HepG2 (cell line): ENCODE measurements around the gene UBC. TPM values are rescaled to one million over a fixed set of nuclear protein-coding genes. Genes with fewer than 3 reads are reported as not detected.
A peak's percentile ranks its signal among the peaks of the same experiment; 100 is the strongest.

Experiments
- ARNT2 ChIP-seq: sonication (generic); formaldehyde crosslinking; IDR thresholded peaks from 2 replicates; pipeline ENCODE4 v1.8.0; 2022; ENCODE audit warnings: mild to moderate bottlenecking, low read depth, missing genetic modification reagents, moderate library complexity
- CHD4 ChIP-seq: fragments of 200-600 bp; sonication (generic); IDR thresholded peaks from 2 replicates; pipeline ENCODE4 v1.7.0; 2017; ENCODE audit warnings: mild to moderate bottlenecking, low read length, borderline replicate concordance
- DNMT3B ChIP-seq: conservative IDR thresholded peaks from 2 replicates; pipeline ENCODE4 v1.6.1; 2016; ENCODE audit warnings: missing biosample characterization, control low read depth
- EZH2 ChIP-seq: conservative IDR thresholded peaks from 2 replicates; pipeline ENCODE4 v1.6.1; 2012; ENCODE audit warnings: mild to moderate bottlenecking, low read depth, low read length, moderate library complexity
- HNRNPL ChIP-seq: fragments of 200-400 bp; formaldehyde crosslinking; IDR thresholded peaks from 2 replicates; pipeline ENCODE4 v1.6.1; 2017; ENCODE audit warnings: mild to moderate bottlenecking, low read depth, low read length
- HOXA5 ChIP-seq: sonication (generic); formaldehyde crosslinking; IDR thresholded peaks from 2 replicates; pipeline ENCODE4 v1.4.0; 2020; ENCODE audit warnings: missing genetic modification reagents
- NFRKB ChIP-seq: fragments of 450-650 bp; IDR thresholded peaks from 2 replicates; pipeline ENCODE4 v1.6.1; 2017
- SNAPC2 ChIP-seq: sonication (generic); formaldehyde crosslinking; IDR thresholded peaks from 2 replicates; pipeline ENCODE4 v1.8.1; 2022; ENCODE audit warnings: mild to moderate bottlenecking, missing genetic modification reagents
- SOX5 ChIP-seq: IDR thresholded peaks from 2 replicates; pipeline ENCODE4 v1.6.1; 2016; ENCODE audit warnings: borderline replicate concordance
- SRSF4 ChIP-seq: fragments of 200-400 bp; formaldehyde crosslinking; IDR thresholded peaks from one replicate; pipeline ENCODE4 v1.6.1; 2018; ENCODE audit warnings: mild to moderate bottlenecking, low read depth, low read length, moderate library complexity; ENCODE audit not compliant: poor library complexity, severe bottlenecking
- TAF1 ChIP-seq: sonication (generic); formaldehyde crosslinking; IDR thresholded peaks from 2 replicates; pipeline ENCODE4 v1.4.0; 2020; ENCODE audit warnings: missing genetic modification reagents
- ZFP90 ChIP-seq: sonication (generic); formaldehyde crosslinking; IDR thresholded peaks from 2 replicates; pipeline ENCODE4 v1.8.0; 2022; ENCODE audit warnings: missing genetic modification reagents, mild to moderate bottlenecking, inconsistent platforms, borderline replicate concordance
- ZNF3 ChIP-seq: IDR thresholded peaks from 2 replicates; pipeline ENCODE4 v1.7.0; 2017; ENCODE audit warnings: inconsistent platforms
- ZNF383 ChIP-seq: sonication (generic); formaldehyde crosslinking; IDR thresholded peaks from 2 replicates; pipeline ENCODE4 v1.4.0; 2020; ENCODE audit warnings: missing genetic modification reagents, mild to moderate bottlenecking, borderline replicate concordance
- ZNF572 ChIP-seq: sonication (generic); formaldehyde crosslinking; IDR thresholded peaks from 2 replicates; pipeline ENCODE4 v1.5.1; 2020; ENCODE audit warnings: mild to moderate bottlenecking, missing genetic modification reagents
- ZNF577 ChIP-seq: sonication (generic); formaldehyde crosslinking; IDR thresholded peaks from 2 replicates; pipeline ENCODE4 v1.4.0; 2020; ENCODE audit warnings: mild to moderate bottlenecking, low read depth, missing genetic modification reagents, borderline replicate concordance
- polyA plus RNA-seq, 8 experiments: library from polyadenylated mRNA; depleted of rRNA in 3 of 8; stranded (reverse) in 7 of 8; unstranded in 1 of 8; fragments of >200 nt; fragmentation: Illumina TruSeq in 4 of 8; extraction: Trizol in 4 of 8; gene quantifications; 2 replicates each; pipeline versions ENCODE4 v1.2.1 to v1.2.3, GENCODE V29; 2011 to 2016; ENCODE audit warnings: low read depth in 4 of 8, missing spikeins in 1 of 8, mixed read lengths in 1 of 8; ENCODE audit not compliant: insufficient read depth in 1 of 8
- total RNA-seq, 5 experiments: library from RNA; depleted of rRNA; stranded (reverse); fragments of >200 nt; fragmentation: Illumina TruSeq; extraction: Trizol; gene quantifications; 2 replicates each; pipeline ENCODE4 v1.2.3, GENCODE V29; 2016; ENCODE audit warnings: low read depth in 1 of 5
- TF ChIP-seq, protein P1 (sequence below): sonication (generic); formaldehyde crosslinking; IDR thresholded peaks from 2 replicates; pipeline ENCODE4 v1.8.1; 2023; ENCODE audit warnings: mild to moderate bottlenecking, missing genetic modification reagents, borderline replicate concordance
- TF ChIP-seq, protein P2 (sequence below): IDR thresholded peaks from 2 replicates; pipeline ENCODE4 v1.4.0; 2020; ENCODE audit warnings: mild to moderate bottlenecking, missing genetic modification reagents
- TF ChIP-seq, protein P3 (sequence below): IDR thresholded peaks from 2 replicates; pipeline ENCODE4 v1.6.1; 2016; ENCODE audit warnings: low read depth
- TF ChIP-seq, protein P4 (sequence below): sonication (generic); formaldehyde crosslinking; IDR thresholded peaks from 2 replicates; pipeline ENCODE4 v1.4.0; 2020; ENCODE audit warnings: missing genetic modification reagents
- TF ChIP-seq, protein P5 (sequence below): sonication (generic); formaldehyde crosslinking; IDR thresholded peaks from 2 replicates; pipeline ENCODE4 v1.9.0; 2022; ENCODE audit warnings: missing genetic modification reagents, mild to moderate bottlenecking, borderline replicate concordance

The UBC gene
- total and polyA plus RNA-seq, 2 of the 13 experiments (the other 11 are each of a cell fraction or from before 2014, with no cell fraction given), result 805 to 1,432 TPM

DNA sequence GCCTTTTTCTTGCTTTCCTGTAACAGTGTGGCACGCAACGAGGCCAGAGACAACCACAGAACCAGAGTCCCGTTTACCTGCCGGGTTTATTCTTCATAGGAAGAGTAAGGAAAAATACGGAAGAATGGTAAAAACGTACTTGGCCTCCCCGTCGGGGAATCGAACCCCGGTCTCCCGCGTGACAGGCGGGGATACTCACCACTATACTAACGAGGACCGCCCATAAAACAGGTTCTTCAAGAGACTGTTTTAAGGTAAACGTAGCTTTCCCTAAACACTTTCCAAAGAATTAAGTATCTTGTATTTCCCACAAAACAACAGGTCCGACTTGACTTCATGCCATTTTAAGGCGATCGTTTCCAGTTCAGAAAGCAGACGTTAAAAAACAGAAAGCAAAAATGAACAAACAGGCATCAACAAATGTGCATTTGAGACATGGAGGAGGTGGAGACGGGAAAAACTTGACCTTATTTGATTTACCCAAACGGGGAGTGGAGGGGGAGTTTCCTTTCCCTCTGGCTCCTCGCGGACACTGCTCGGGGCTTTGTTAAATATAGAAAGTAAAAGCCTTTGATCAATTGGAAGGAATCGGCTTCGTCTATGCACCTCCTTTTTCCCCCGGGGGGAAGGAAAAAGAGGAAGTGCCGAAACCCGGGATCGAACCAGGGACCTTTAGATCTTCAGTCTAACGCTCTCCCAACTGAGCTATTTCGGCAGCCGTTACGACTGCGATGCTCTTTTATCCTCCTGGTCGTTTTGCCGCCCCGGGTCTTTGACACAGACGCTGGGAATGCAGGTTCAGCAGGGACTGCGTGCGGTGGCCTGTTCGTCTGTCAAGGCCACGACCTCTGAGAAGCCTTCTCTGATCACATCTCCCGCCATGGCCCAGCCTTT is 13.0 kb upstream of the UBC start (continued):
- TF ChIP-seq ZNF572 (CRISPR knock-in tag) (no peak), ZFP90 (no peak), EZH2 (no peak), DNMT3B (CRISPR knock-in tag) (peak; percentile 81; the same call in 1 of the 2 replicates), NFRKB (no peak), HNRNPL (no peak), SRSF4 (no peak), TAF1 (CRISPR knock-in tag) (no peak; the same call in 1 of the 2 replicates), SOX5 (CRISPR knock-in tag) (no peak; the same call in 1 of the 2 replicates), ZNF577 (peak; percentile 43; the same call in 1 of the 2 replicates), HOXA5 (CRISPR knock-in tag) (no peak; the same call in 1 of the 2 replicates), SNAPC2 (CRISPR knock-in tag) (no peak), ARNT2 (peak; percentile 61), ZNF3 (no peak), CHD4 (peak; percentile 12; the same call in 1 of the 2 replicates), ZNF383 (peak; percentile 91; the same call in 1 of the 2 replicates)
- TF ChIP-seq, protein P1, sequence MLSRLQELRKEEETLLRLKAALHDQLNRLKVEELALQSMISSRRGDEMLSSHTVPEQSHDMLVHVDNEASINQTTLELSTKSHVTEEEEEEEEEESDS (CRISPR knock-in tag), result no peak
- TF ChIP-seq, protein P2, sequence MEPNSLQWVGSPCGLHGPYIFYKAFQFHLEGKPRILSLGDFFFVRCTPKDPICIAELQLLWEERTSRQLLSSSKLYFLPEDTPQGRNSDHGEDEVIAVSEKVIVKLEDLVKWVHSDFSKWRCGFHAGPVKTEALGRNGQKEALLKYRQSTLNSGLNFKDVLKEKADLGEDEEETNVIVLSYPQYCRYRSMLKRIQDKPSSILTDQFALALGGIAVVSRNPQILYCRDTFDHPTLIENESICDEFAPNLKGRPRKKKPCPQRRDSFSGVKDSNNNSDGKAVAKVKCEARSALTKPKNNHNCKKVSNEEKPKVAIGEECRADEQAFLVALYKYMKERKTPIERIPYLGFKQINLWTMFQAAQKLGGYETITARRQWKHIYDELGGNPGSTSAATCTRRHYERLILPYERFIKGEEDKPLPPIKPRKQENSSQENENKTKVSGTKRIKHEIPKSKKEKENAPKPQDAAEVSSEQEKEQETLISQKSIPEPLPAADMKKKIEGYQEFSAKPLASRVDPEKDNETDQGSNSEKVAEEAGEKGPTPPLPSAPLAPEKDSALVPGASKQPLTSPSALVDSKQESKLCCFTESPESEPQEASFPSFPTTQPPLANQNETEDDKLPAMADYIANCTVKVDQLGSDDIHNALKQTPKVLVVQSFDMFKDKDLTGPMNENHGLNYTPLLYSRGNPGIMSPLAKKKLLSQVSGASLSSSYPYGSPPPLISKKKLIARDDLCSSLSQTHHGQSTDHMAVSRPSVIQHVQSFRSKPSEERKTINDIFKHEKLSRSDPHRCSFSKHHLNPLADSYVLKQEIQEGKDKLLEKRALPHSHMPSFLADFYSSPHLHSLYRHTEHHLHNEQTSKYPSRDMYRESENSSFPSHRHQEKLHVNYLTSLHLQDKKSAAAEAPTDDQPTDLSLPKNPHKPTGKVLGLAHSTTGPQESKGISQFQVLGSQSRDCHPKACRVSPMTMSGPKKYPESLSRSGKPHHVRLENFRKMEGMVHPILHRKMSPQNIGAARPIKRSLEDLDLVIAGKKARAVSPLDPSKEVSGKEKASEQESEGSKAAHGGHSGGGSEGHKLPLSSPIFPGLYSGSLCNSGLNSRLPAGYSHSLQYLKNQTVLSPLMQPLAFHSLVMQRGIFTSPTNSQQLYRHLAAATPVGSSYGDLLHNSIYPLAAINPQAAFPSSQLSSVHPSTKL (CRISPR knock-in tag), result peak; percentile 42; the same call in 1 of the 2 replicates
- TF ChIP-seq, protein P3, sequence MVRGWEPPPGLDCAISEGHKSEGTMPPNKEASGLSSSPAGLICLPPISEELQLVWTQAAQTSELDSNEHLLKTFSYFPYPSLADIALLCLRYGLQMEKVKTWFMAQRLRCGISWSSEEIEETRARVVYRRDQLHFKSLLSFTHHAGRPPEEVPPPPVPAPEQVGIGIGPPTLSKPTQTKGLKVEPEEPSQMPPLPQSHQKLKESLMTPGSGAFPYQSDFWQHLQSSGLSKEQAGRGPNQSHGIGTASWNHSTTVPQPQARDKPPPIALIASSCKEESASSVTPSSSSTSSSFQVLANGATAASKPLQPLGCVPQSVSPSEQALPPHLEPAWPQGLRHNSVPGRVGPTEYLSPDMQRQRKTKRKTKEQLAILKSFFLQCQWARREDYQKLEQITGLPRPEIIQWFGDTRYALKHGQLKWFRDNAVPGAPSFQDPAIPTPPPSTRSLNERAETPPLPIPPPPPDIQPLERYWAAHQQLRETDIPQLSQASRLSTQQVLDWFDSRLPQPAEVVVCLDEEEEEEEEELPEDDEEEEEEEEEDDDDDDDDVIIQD (CRISPR knock-in tag), result 0 out of 2 replicates have a peak, but pooled peaks have one; percentile 51
- TF ChIP-seq, protein P4, sequence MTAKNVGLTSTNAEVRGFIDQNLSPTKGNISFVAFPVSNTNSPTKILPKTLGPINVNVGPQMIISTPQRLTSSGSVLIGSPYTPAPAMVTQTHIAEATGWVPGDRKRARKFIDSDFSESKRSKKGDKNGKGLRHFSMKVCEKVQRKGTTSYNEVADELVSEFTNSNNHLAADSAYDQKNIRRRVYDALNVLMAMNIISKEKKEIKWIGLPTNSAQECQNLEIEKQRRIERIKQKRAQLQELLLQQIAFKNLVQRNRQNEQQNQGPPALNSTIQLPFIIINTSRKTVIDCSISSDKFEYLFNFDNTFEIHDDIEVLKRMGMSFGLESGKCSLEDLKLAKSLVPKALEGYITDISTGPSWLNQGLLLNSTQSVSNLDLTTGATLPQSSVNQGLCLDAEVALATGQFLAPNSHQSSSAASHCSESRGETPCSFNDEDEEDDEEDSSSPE (CRISPR knock-in tag), result peak; percentile 46; the same call in 1 of the 2 replicates
- TF ChIP-seq, protein P5, sequence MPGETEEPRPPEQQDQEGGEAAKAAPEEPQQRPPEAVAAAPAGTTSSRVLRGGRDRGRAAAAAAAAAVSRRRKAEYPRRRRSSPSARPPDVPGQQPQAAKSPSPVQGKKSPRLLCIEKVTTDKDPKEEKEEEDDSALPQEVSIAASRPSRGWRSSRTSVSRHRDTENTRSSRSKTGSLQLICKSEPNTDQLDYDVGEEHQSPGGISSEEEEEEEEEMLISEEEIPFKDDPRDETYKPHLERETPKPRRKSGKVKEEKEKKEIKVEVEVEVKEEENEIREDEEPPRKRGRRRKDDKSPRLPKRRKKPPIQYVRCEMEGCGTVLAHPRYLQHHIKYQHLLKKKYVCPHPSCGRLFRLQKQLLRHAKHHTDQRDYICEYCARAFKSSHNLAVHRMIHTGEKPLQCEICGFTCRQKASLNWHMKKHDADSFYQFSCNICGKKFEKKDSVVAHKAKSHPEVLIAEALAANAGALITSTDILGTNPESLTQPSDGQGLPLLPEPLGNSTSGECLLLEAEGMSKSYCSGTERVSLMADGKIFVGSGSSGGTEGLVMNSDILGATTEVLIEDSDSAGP, result peak; percentile 70; the same call in 1 of the 2 replicates
